HG02623 (cell line): Measurements from ENCODE around the gene MPP7.

ENCODE experiments used
- ATAC-seq: cut with Tn5 transposase; IDR thresholded peaks from one replicate; pipeline ENCODE4 v1.9.1; 2021; ENCODE audit warnings: moderate library complexity; ENCODE audit not compliant: unreplicated experiment

Gene MPP7

GRCh38 chr10:28273343-28273742 lies 29.5 kb downstream of the MPP7 start:
- no peak for ATAC-seq

- no peak for ATAC-seq
Measured at GRCh38 chr10:28269842-28270456, 32.9 kb downstream of the MPP7 start.

DNA sequence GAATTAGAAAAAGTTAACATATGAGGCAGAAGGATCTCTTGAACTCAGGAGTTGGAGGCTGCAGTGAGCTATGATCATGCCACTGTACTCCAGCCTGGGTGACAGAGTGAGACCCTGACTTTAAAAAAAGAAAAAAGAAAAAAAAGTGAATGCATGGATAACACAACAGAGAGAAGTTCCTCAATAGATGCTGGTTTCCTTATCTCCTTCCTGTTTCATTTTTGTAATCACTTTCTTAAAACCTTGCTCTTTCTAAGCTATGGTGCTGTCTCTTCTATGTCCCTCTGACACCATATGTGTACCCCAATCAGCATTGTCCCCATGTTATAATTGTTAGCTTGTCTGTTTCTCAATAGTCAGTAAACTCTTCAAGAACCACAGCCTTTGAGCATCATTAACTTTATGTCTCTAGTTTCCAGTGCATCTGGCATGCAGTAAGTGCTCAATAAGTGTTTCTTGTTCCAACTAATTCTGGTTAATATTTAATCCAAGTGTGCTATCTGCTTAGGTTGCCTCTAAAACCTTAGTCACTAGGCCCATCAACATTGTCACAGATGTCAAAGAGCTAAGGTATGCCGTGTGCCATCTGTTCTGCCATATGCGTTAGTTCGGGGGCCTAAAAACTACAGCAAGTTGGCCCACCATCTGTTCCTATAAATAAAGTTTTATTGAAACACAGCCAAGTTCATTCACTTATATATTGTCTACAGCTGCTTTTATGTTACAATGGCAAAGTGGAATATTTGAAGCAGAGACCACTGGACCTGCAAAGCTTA lies 36.2 kb downstream of the MPP7 start:
- no peak for ATAC-seq

DNA sequence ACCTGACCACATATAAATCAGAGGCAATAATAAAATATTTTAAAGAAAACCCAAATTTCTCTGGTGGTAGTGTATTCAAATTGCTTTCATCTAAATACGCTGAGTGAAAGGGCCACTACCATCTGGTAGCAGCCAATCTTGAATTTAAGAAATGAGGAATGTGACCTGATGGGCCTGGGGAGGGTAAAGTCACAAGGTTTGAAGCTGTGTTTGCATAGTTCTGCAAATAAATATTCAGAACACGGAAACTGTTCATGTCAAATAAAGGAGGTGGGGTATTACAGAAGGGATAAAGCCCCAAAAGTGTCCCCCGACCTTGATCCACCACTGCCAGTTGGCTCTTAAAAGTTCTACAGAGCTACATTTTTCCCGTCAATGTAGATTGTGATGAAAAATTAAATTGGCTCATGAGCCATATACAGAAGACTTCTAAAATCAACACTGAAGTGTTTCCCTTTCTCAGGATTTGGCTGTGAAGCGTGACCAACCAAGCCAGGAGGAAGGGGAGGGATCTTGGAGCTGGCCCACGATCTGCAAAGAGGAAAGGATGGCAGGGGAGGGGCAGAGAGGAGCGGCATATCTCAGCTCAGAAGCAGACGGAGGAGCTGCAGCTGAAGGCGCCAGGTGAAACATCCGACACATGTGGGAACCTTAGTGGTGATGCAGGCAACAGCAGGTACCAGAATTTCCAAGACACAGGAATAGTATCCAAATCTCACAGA lies 39.6 kb downstream of the MPP7 start:
- ATAC-seq, result no peak

GRCh38 chr10:28256776-28257175 lies 46.1 kb downstream of the MPP7 start:
- no peak for ATAC-seq

DNA sequence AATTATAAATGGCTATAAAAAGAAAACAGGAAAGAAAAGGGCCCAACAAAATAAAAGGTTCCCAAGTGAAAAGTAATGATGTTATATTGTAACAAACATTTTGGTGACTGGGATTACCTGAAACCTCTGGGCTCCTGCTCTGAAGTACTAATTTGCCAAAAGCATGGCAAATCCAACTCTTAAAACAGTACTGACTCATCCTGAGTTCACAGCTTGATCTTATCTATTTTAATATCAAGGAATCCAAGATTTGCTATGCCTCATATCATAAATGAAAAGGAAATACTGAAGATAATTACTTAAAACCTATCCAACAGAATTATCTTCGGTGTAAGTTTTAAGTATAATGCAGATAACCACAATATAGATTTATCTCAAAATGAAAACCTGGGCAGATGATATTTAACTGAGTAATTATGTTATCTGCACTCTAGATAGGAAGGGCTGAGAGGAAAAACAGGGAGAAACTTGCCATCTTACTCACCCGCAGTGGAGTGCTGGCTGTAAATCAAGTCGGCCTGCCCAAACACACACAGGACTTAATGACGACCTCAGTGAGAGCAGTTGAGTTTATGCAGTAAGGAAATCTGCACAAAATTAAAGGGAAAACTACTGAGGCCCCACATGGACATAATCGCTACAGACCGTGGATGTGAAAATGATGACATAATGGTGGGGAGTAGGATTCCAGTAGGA lies 48.4 kb downstream of the MPP7 start:
- ATAC-seq, result no peak

GRCh38 chr10:28253169-28253785 lies 49.6 kb downstream of the MPP7 start:
- ATAC-seq, result no peak
